HCT116 (cell line): Measurements from ENCODE around the gene PVR. TPM values are rescaled to one million over a fixed set of nuclear protein-coding genes. Genes with fewer than 3 reads are reported as not detected.

Source experiments
- ATAC-seq: fragments of 200-7000 bp; cut with Tn5 transposase; 2 replicates; pipeline ENCODE4 v1.9.1; 2020; ENCODE audit warnings: mild to moderate bottlenecking, moderate library complexity
- BruUV-seq: library from RNA; stranded (reverse); fragments of 400-500 nt; replicated peaks from 2 replicates; lab custom pipeline; 2021; lab: Mats Ljungman, UMichigan
- CTCF ChIA-PET: fragments of 300-600 bp; sonication (Branson Sonifier 250); formaldehyde crosslinking; loops from one replicate; lab custom pipeline; 2021; ENCODE audit warnings: antibody characterized with exemption; lab: Charles Lee
- POLR2A ChIA-PET: fragments of 300-600, 350-600 bp; sonication (Branson Sonifier 250); formaldehyde crosslinking; loops from one replicate; lab custom pipeline; 2021; ENCODE audit warnings: antibody characterized with exemption; lab: Charles Lee
- RAD21 ChIA-PET, 2 experiments: fragments of 300-600 bp; sonication (Branson Sonifier 250); formaldehyde crosslinking; loops; one replicate each; lab custom pipeline; 2023; ENCODE audit warnings: low total read pairs in 2 of 2; ENCODE audit not compliant: uncharacterized antibody in 2 of 2, unreplicated experiment in 2 of 2, low non-redundant PET in 1 of 2; lab: Charles Lee
- DNase-seq: peaks from one replicate; pipeline ENCODE4 v3.0.0-alpha.2; 2010; ENCODE audit warnings: low read depth, low spot score
- H2AFZ ChIP-seq: fragments of 200-600 bp; shearing (Covaris generic), sonication (generic); 2 replicates; pipeline ENCODE4 v1.6.1; 2017; ENCODE audit warnings: low read depth, mixed run types, mixed read lengths, antibody characterized with exemption, low read length; ENCODE audit not compliant: poor library complexity, severe bottlenecking
- H3K27ac ChIP-seq: 2 replicates; pipeline ENCODE4 v1.5.1; 2012; ENCODE audit warnings: low read depth, low read length
- H3K27me3 ChIP-seq: fragments of 200-600 bp; sonication (generic); 2 replicates; pipeline ENCODE4 v1.6.1; 2016; ENCODE audit warnings: mixed run types, low read length, mixed read lengths; ENCODE audit not compliant: insufficient read depth
- H3K36me3 ChIP-seq, 2 experiments: fragments of 200-500 bp in 1 of 2; fragments of 200-600 bp in 1 of 2; sonication (Bioruptor generic) in 1 of 2; sonication (generic) in 1 of 2; 2 replicates each; pipeline versions ENCODE4 v1.5.1 to v1.6.1; 2014 to 2016; ENCODE audit warnings: low read length in 2 of 2, inconsistent platforms in 1 of 2, mixed read lengths in 1 of 2, mixed run types in 1 of 2; ENCODE audit not compliant: insufficient read depth in 2 of 2, control insufficient read depth in 1 of 2
- H3K4me1 ChIP-seq, 2 experiments: fragments of 200-600 bp in 1 of 2; sonication (generic) in 1 of 2; 2 replicates each; pipeline versions ENCODE4 v1.5.1 to v1.6.1; 2012 to 2017; ENCODE audit warnings: low read length in 2 of 2, inconsistent platforms in 1 of 2, mild to moderate bottlenecking in 1 of 2, mixed read lengths in 1 of 2, mixed run types in 1 of 2, moderate library complexity in 1 of 2; ENCODE audit not compliant: insufficient read depth in 2 of 2, control insufficient read depth in 1 of 2
- H3K4me2 ChIP-seq: fragments of 200-600 bp; sonication (generic); 2 replicates; pipeline ENCODE4 v1.6.1; 2017; ENCODE audit warnings: mixed run types, low read length, mixed read lengths
- H3K4me3 ChIP-seq, 2 experiments: fragments of 200-600 bp in 1 of 2; sonication (generic) in 1 of 2; replicated peaks in 1 of 2; 2 replicates each; pipeline ENCODE4 v1.5.1; 2011 to 2016; ENCODE audit warnings: low read length in 2 of 2, control low read depth in 1 of 2, low read depth in 1 of 2, mild to moderate bottlenecking in 1 of 2, mixed read lengths in 1 of 2, mixed run types in 1 of 2
- H3K79me2 ChIP-seq: fragments of 200-600 bp; sonication (generic); 2 replicates; pipeline ENCODE4 v1.6.1; 2017; ENCODE audit warnings: mild to moderate bottlenecking, mixed run types, low read length, moderate library complexity, mixed read lengths; ENCODE audit not compliant: insufficient read depth
- H3K9ac ChIP-seq: fragments of 200-600 bp; sonication (generic); 2 replicates; pipeline ENCODE4 v1.6.1; 2016; ENCODE audit warnings: low read length, mixed read lengths
- H3K9me2 ChIP-seq: fragments of 200-600 bp; sonication (generic), shearing (Covaris generic); 2 replicates; pipeline ENCODE4 v1.6.1; 2017; ENCODE audit warnings: mixed run types, mild to moderate bottlenecking, moderate library complexity; ENCODE audit not compliant: insufficient read depth
- H3K9me3 ChIP-seq, 2 experiments: fragments of 200-500 bp in 1 of 2; fragments of 200-600 bp in 1 of 2; sonication (Bioruptor generic) in 1 of 2; sonication (generic) in 1 of 2; 2 replicates each; pipeline ENCODE4 v1.6.1; 2014 to 2017; ENCODE audit warnings: low read length in 2 of 2, mixed read lengths in 2 of 2, inconsistent platforms in 1 of 2, low read depth in 1 of 2, mild to moderate bottlenecking in 1 of 2, mixed run types in 1 of 2, moderate library complexity in 1 of 2; ENCODE audit not compliant: control insufficient read depth in 1 of 2, insufficient read depth in 1 of 2
- H4K20me1 ChIP-seq: fragments of 200-600 bp; sonication (generic), shearing (Covaris generic); 2 replicates; pipeline ENCODE4 v1.6.1; 2017; ENCODE audit warnings: mixed run types, mild to moderate bottlenecking, moderate library complexity; ENCODE audit not compliant: insufficient read depth
- CBX3 ChIP-seq: IDR thresholded peaks from 2 replicates; pipeline ENCODE4 v1.6.1; 2012; ENCODE audit warnings: low read depth
- CEBPB ChIP-seq: IDR thresholded peaks from 2 replicates; pipeline ENCODE4 v1.6.1; 2012; ENCODE audit warnings: low read depth
- EGR1 ChIP-seq: IDR thresholded peaks from 2 replicates; pipeline ENCODE4 v1.6.1; 2012; ENCODE audit warnings: low read depth
- EZH2 ChIP-seq: fragments of 200-600 bp; sonication (generic); IDR thresholded peaks from 2 replicates; pipeline ENCODE4 v1.6.1; 2017; ENCODE audit warnings: antibody characterized with exemption, mixed run types
- EZH2phosphoT487 ChIP-seq: fragments of 200-600 bp; IDR thresholded peaks from 2 replicates; pipeline ENCODE4 v1.6.1; 2018; ENCODE audit warnings: antibody characterized with exemption, borderline replicate concordance
- FOSL1 ChIP-seq: IDR thresholded peaks from 2 replicates; pipeline ENCODE4 v1.6.1; 2012; ENCODE audit warnings: low read depth
- JUND ChIP-seq: IDR thresholded peaks from 2 replicates; pipeline ENCODE4 v1.6.1; 2012
- POLR2AphosphoS5 ChIP-seq: IDR thresholded peaks from 2 replicates; pipeline ENCODE4 v1.6.1; 2011; ENCODE audit warnings: mild to moderate bottlenecking, low read depth, low read length, moderate library complexity
- RAD21 ChIP-seq: IDR thresholded peaks from 2 replicates; pipeline ENCODE4 v1.6.1; 2012; ENCODE audit warnings: low read depth, mild to moderate bottlenecking
- SP1 ChIP-seq: IDR thresholded peaks from 2 replicates; pipeline ENCODE4 v1.6.1; 2012; ENCODE audit warnings: low read depth
- SRF ChIP-seq: IDR thresholded peaks from 2 replicates; pipeline ENCODE4 v1.6.1; 2012; ENCODE audit warnings: low read depth
- TCF7L2 ChIP-seq: IDR thresholded peaks from 2 replicates; pipeline ENCODE4 v1.7.0; 2011; ENCODE audit warnings: borderline replicate concordance, inconsistent platforms; ENCODE audit not compliant: insufficient read depth, insufficient read length; ENCODE audit errors: extremely low read depth
- YY1 ChIP-seq: IDR thresholded peaks from 2 replicates; pipeline ENCODE4 v1.6.1; 2011; ENCODE audit warnings: low read length, low read depth, moderate library complexity, mild to moderate bottlenecking; ENCODE audit not compliant: insufficient replicate concordance; ENCODE audit errors: extremely low read depth
- ZNF274 ChIP-seq: fragments of 200-500 bp; sonication (Bioruptor generic); IDR thresholded peaks from 2 replicates; pipeline ENCODE4 v1.6.1; 2014; ENCODE audit warnings: mild to moderate bottlenecking, low read depth, low read length, inconsistent platforms
- intact Hi-C: fragments of 100-400 bp; cut with micrococcal nuclease; formaldehyde crosslinking; loops from 2 replicates; pipeline ENCODE4 v1.10.0; 2022
- total RNA-seq: library from RNA; stranded (reverse); gene quantifications from one replicate; pipeline ENCODE4 v1.2.1, GENCODE V29; 2021; ENCODE audit not compliant: unreplicated experiment
- TF ChIP-seq, protein P1 (sequence below): IDR thresholded peaks from 2 replicates; pipeline ENCODE4 v1.6.1; 2012; ENCODE audit warnings: low read depth
- TF ChIP-seq, protein P2 (sequence below): IDR thresholded peaks from 2 replicates; pipeline ENCODE4 v1.6.1; 2012
- TF ChIP-seq, protein P3 (sequence below): IDR thresholded peaks from 2 replicates; pipeline ENCODE4 v1.6.1; 2012

Gene PVR
- total RNA-seq, 1 experiment from 2014 or later: 62.0 TPM

DNA sequence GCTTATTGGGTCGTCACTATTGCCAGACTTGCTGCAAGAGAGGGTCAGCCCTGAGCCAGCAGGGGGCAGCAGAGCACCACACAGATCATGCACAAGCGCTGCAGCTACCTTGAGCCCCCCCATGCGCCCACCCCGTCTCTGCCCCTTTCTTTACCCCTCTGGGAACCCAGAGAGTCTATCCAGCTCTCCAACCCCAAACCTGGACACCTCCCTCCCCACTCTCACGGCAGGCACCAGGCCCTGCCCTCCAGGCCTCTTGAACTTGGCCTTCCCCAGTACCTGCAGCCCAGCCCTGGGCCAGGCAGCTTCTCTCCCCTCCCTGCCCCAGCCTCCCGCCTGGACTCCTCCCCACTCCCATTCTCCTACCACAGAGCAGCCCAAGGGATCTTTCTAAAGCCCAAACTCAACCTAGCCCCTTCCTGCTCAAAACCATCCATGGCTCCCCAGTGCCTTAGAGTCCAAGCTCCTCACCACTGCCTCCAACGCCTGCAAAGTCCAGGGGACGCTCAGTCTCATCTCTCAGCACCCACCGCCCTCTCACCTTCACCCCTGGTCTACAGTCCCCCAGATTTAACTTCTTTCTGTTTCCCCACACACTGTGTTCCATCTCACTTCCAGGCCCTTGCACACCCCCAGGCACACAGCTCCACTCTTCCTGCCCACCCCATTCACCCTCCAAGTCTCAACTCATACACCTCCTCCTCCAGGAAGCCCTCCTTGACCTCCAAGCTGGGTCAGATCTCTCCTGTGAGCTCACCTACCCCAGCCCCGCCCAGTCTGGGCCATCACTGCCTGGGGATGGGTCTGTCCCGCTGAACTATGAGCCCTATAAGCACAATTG lies 45.8 kb downstream of the PVR start (continued):
- TF ChIP-seq, protein P1, sequence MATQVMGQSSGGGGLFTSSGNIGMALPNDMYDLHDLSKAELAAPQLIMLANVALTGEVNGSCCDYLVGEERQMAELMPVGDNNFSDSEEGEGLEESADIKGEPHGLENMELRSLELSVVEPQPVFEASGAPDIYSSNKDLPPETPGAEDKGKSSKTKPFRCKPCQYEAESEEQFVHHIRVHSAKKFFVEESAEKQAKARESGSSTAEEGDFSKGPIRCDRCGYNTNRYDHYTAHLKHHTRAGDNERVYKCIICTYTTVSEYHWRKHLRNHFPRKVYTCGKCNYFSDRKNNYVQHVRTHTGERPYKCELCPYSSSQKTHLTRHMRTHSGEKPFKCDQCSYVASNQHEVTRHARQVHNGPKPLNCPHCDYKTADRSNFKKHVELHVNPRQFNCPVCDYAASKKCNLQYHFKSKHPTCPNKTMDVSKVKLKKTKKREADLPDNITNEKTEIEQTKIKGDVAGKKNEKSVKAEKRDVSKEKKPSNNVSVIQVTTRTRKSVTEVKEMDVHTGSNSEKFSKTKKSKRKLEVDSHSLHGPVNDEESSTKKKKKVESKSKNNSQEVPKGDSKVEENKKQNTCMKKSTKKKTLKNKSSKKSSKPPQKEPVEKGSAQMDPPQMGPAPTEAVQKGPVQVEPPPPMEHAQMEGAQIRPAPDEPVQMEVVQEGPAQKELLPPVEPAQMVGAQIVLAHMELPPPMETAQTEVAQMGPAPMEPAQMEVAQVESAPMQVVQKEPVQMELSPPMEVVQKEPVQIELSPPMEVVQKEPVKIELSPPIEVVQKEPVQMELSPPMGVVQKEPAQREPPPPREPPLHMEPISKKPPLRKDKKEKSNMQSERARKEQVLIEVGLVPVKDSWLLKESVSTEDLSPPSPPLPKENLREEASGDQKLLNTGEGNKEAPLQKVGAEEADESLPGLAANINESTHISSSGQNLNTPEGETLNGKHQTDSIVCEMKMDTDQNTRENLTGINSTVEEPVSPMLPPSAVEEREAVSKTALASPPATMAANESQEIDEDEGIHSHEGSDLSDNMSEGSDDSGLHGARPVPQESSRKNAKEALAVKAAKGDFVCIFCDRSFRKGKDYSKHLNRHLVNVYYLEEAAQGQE: no peak
- TF ChIP-seq JUND: no peak
- TF ChIP-seq YY1: no peak
- TF ChIP-seq SP1: no peak
- TF ChIP-seq, all 23 proteins: peak for 2

DNA sequence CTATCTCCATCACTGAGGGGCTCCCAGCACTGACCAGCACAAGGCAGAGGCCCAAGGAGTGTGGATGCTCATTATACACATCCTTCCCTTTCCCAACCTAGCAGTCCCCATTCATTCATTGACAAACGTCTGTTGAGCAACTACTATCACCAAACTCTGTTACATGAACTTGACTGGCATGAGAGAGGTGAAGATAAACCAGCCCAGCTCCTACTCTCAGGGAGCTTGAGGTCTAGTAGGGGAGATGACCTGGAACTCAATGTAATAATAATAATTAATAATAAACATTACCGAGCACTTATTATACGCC lies 46.4 kb downstream of the PVR start:
- Histone ChIP-seq H3K27ac (no peak overlapping the region; the same call in 1 of the 2 replicates), H3K9me3 (no peaks in the 10 kb centered on the region), H3K9ac (no peak overlapping the region), H3K4me2 (no peak overlapping the region), H3K27me3 (no peaks in the 10 kb centered on the region), H3K79me2 (no peaks in the 10 kb centered on the region), H3K36me3 (no peaks in the 10 kb centered on the region), H3K4me3 (no peak overlapping the region), H2AFZ (no peak overlapping the region), H3K9me2 (no peaks in the 10 kb centered on the region), H4K20me1 (no peaks in the 10 kb centered on the region), H3K4me1 (peaks cover 48 to 70% of the 10 kb centered on the region in 2 experiments)
- no TSS peak for BruUV-seq
- ChIA-PET CTCF (interaction anchor here (0.9 to 4.0 kb wide), 13 partner anchors 23 to 154 kb away, joined by 3 to 56 read pairs (median 6); no protein-coding TSS in a partner anchor), RAD21 (interaction anchor here (1.5 to 1.8 kb wide), 3 partner anchors 33 to 81 kb away, joined by 4 to 12 read pairs (median 10); no protein-coding TSS in a partner anchor), POLR2A (interaction anchor here (1.6 to 2.9 kb wide), 2 partner anchors 81 to 87 kb away, joined by 3 to 7 read pairs; no protein-coding TSS in a partner anchor)
- DNase-seq (no peak), ATAC-seq (no peak)
- intact Hi-C loops: no loop called here
- no peak for TF ChIP-seq EZH2phosphoT487
- TF ChIP-seq CBX3: no peak
- TF ChIP-seq, protein P1: no peak
- TF ChIP-seq, protein P2, sequence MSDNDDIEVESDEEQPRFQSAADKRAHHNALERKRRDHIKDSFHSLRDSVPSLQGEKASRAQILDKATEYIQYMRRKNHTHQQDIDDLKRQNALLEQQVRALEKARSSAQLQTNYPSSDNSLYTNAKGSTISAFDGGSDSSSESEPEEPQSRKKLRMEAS: no peak
- no peak for TF ChIP-seq RAD21
- TF ChIP-seq CEBPB: no peak
- TF ChIP-seq TCF7L2: no peak
- TF ChIP-seq EZH2: no peak
- TF ChIP-seq, protein P3, sequence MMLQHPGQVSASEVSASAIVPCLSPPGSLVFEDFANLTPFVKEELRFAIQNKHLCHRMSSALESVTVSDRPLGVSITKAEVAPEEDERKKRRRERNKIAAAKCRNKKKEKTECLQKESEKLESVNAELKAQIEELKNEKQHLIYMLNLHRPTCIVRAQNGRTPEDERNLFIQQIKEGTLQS: no peak
- no peak for TF ChIP-seq SP1
- no peak for TF ChIP-seq FOSL1
- TF ChIP-seq ZNF274: no peak
- no peak for TF ChIP-seq POLR2AphosphoS5
- TF ChIP-seq EGR1: no peak
- TF ChIP-seq YY1: no peak
- no peak for TF ChIP-seq SRF
- no peak for TF ChIP-seq JUND
